Gastroesophageal sphincter (tissue), 4 donors: Measurements from ENCODE around the gene ATG7. TPM values are rescaled to one million over a fixed set of nuclear protein-coding genes. Genes with fewer than 3 reads are reported as not detected.

ENCODE experiments used
- ATAC-seq: fragments of 150-250 bp; one replicate; pipeline ENCODE4 v1.9.1; 2016; ENCODE audit warnings: mild to moderate bottlenecking, moderate library complexity
- H3K27ac ChIP-seq, 4 donors: fragments of 200-600 bp; sonication (generic) in 3 of 4; 1 replicate in 3 of 4; 2 replicates in 1 of 4; pipeline ENCODE4 v1.5.1; 2016 to 2019
- H3K27me3 ChIP-seq: fragments of 200-600 bp; sonication (generic); one replicate; pipeline ENCODE4 v1.5.1; 2019
- H3K36me3 ChIP-seq, 2 donors: fragments of 200-600 bp; sonication (generic); one replicate each; pipeline ENCODE4 v1.5.1; 2019; ENCODE audit warnings: control low read depth in 1 of 2
- H3K4me1 ChIP-seq, 3 donors: fragments of 200-600 bp; sonication (generic); 1 replicate in 2 of 3; 2 replicates in 1 of 3; pipeline ENCODE4 v1.5.1; 2016 to 2019; ENCODE audit warnings: control low read depth in 2 of 3
- H3K4me3 ChIP-seq, 2 donors: fragments of 200-600 bp; sonication (generic); one replicate each; pipeline ENCODE4 v1.5.1; 2019; ENCODE audit warnings: mild to moderate bottlenecking in 1 of 2, moderate library complexity in 1 of 2
- H3K9me3 ChIP-seq, 3 donors: fragments of 200-600 bp; sonication (generic); one replicate each; pipeline ENCODE4 v1.5.1; 2017 to 2019; ENCODE audit warnings: control low read depth in 2 of 3
- EP300 ChIP-seq: sonication (generic); formaldehyde crosslinking; IDR thresholded peaks from one replicate; pipeline ENCODE4 v1.6.1; 2017; ENCODE audit warnings: antibody characterized with exemption, mild to moderate bottlenecking
- POLR2A ChIP-seq, 2 donors: fragments of 450-650 bp; IDR thresholded peaks; one replicate each; pipeline ENCODE4 v1.6.1; 2017; ENCODE audit warnings: antibody characterized with exemption in 2 of 2, mild to moderate bottlenecking in 2 of 2, moderate library complexity in 1 of 2
- POLR2AphosphoS5 ChIP-seq: sonication (generic); formaldehyde crosslinking; IDR thresholded peaks from one replicate; pipeline ENCODE4 v1.6.1; 2017; ENCODE audit warnings: antibody characterized with exemption
- WGBS, 2 donors: methylation state at CpG; one replicate each; pipeline ENCODE4 v1.1.5; 2018; ENCODE audit warnings: low coverage in 1 of 2; 5-methylcytosine and 5-hydroxymethylcytosine counted together
- total RNA-seq, 4 donors: library from RNA; depleted of rRNA; stranded (reverse); fragments of >200 nt; gene quantifications; one replicate each; pipeline ENCODE4 v1.1.0, GENCODE V29; 2016
- TF ChIP-seq, protein P1 (sequence below), 4 experiments: fragments of 200-600 bp in 2 of 4; fragments of 450-650 bp in 2 of 4; sonication (generic) in 1 of 4; IDR thresholded peaks; one replicate each; pipeline ENCODE4 v1.5.1; 2017 to 2019; ENCODE audit warnings: antibody characterized with exemption in 4 of 4, mild to moderate bottlenecking in 2 of 4, moderate library complexity in 2 of 4

ATG7 gene
- total RNA-seq, 4 donors from 2014 or later: 28.3 to 64.9 (median 36.5) TPM

GRCh38 chr3:11529281-11529680 is 257.1 kb downstream of the ATG7 start:
- H3K4me3 ChIP-seq: no peak overlapping the region
- 69 to 82% methylated on average over 4 of the region's 4 CpGs for WGBS, 2 donors
- no peak for ATAC-seq
- TF ChIP-seq POLR2AphosphoS5 (no peak), EP300 (no peak)
- H3K4me1 ChIP-seq: peaks cover 0 to 38% (median 0%) of the 10 kb centered on the region in 3 donors
- peak overlapping the region in 1 of 4 donors; percentile 25 for H3K27ac ChIP-seq
- no peaks in the 10 kb centered on the region for H3K9me3 ChIP-seq
- H3K27me3 ChIP-seq: no peaks in the 10 kb centered on the region
- no peaks in the 10 kb centered on the region for H3K36me3 ChIP-seq

- Histone ChIP-seq H3K4me3 (no peak overlapping the region), H3K27me3 (no peaks in the 10 kb centered on the region), H3K4me1 (peaks cover 0 to 39% (median 0%) of the 10 kb centered on the region in 3 donors), H3K27ac (peak overlapping the region in 2 of 4 donors; percentile 25 to 41), H3K36me3 (no peaks in the 10 kb centered on the region), H3K9me3 (no peaks in the 10 kb centered on the region)
- ATAC-seq: peak; percentile 69
- TF ChIP-seq POLR2A (IDR thresholded peaks at IDR 0.05): no peak
- TF ChIP-seq, protein P1, sequence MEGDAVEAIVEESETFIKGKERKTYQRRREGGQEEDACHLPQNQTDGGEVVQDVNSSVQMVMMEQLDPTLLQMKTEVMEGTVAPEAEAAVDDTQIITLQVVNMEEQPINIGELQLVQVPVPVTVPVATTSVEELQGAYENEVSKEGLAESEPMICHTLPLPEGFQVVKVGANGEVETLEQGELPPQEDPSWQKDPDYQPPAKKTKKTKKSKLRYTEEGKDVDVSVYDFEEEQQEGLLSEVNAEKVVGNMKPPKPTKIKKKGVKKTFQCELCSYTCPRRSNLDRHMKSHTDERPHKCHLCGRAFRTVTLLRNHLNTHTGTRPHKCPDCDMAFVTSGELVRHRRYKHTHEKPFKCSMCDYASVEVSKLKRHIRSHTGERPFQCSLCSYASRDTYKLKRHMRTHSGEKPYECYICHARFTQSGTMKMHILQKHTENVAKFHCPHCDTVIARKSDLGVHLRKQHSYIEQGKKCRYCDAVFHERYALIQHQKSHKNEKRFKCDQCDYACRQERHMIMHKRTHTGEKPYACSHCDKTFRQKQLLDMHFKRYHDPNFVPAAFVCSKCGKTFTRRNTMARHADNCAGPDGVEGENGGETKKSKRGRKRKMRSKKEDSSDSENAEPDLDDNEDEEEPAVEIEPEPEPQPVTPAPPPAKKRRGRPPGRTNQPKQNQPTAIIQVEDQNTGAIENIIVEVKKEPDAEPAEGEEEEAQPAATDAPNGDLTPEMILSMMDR (IDR thresholded peaks at IDR 0.05): peak in 3 of 4 experiments; percentile 15 to 36 (median 19)
- TF ChIP-seq POLR2AphosphoS5: peak; percentile 38
- no peak for TF ChIP-seq EP300
- WGBS, 2 donors: 24 to 43% methylated on average over 3 to 5 of the region's 11 CpGs
Measured at GRCh38 chr3:11530153-11530721, 258.0 kb downstream of the ATG7 start.

- H3K4me1 ChIP-seq: peaks cover 0 to 39% (median 0%) of the 10 kb centered on the region in 3 donors
- H3K27ac ChIP-seq: no peak overlapping the region
- ATAC-seq: no peak
- TF ChIP-seq, protein P1 (IDR thresholded peaks at IDR 0.05): no peak
- TF ChIP-seq POLR2A (IDR thresholded peaks at IDR 0.05) (no peak), POLR2AphosphoS5 (no peak), EP300 (no peak)
- H3K36me3 ChIP-seq: no peaks in the 10 kb centered on the region
- H3K4me3 ChIP-seq: no peak overlapping the region
- WGBS, 2 donors: 66 to 78% methylated on average over 4 to 6 of the region's 9 CpGs
- no peaks in the 10 kb centered on the region for H3K9me3 ChIP-seq
- H3K27me3 ChIP-seq: no peaks in the 10 kb centered on the region
Measured at GRCh38 chr3:11532931-11533391, 260.8 kb downstream of the ATG7 start.

GRCh38 chr3:11534011-11534792 is 262.0 kb downstream of the ATG7 start:
- WGBS, 2 donors: 63 to 75% methylated on average over 1 to 4 of the region's 21 CpGs
- no peak overlapping the region for H3K4me3 ChIP-seq
- no peak overlapping the region for H3K27ac ChIP-seq
- peaks cover 0 to 39% (median 0%) of the 10 kb centered on the region in 3 donors for H3K4me1 ChIP-seq
- H3K27me3 ChIP-seq: no peaks in the 10 kb centered on the region
- H3K9me3 ChIP-seq: no peaks in the 10 kb centered on the region
- TF ChIP-seq POLR2AphosphoS5: no peak
- TF ChIP-seq EP300: no peak
- no peak for ATAC-seq
- no peaks in the 10 kb centered on the region for H3K36me3 ChIP-seq

- Histone ChIP-seq H3K4me1 (peaks cover 0 to 37% (median 0%) of the 10 kb centered on the region in 3 donors), H3K9me3 (no peaks in the 10 kb centered on the region), H3K27me3 (no peaks in the 10 kb centered on the region), H3K4me3 (no peak overlapping the region), H3K27ac (no peak overlapping the region), H3K36me3 (no peaks in the 10 kb centered on the region)
- no peak for ATAC-seq
- no peak for TF ChIP-seq POLR2A (IDR thresholded peaks at IDR 0.05)
- TF ChIP-seq, protein P1 (IDR thresholded peaks at IDR 0.05): no peak
- TF ChIP-seq POLR2AphosphoS5: no peak
- TF ChIP-seq EP300: no peak
- WGBS, 2 donors: 100% methylated on average over 5 of the region's 7 CpGs; no CpG with 5 or more reads in 1 of the 2 donors
Measured at GRCh38 chr3:11534793-11535101, 262.6 kb downstream of the ATG7 start.
